HTR-8/SVneo (cell line): ENCODE data around the gene AVL9.
"Not testable (repeated sequence)": the region's sequence is repeated elsewhere in the genome, so short reads cannot be mapped to it uniquely, and the experiment has no call there.

Experiments
- DNase-seq: peaks from one replicate; pipeline ENCODE4 v3.0.0; 2011; ENCODE audit warnings: low spot score, mixed read lengths; ENCODE audit not compliant: insufficient read length
- FAIRE-seq: peaks from 2 replicates; lab custom pipeline; 2011; peaks lifted over from hg19 to GRCh38; lab: Jason Lieb, UNC

Gene AVL9

DNA sequence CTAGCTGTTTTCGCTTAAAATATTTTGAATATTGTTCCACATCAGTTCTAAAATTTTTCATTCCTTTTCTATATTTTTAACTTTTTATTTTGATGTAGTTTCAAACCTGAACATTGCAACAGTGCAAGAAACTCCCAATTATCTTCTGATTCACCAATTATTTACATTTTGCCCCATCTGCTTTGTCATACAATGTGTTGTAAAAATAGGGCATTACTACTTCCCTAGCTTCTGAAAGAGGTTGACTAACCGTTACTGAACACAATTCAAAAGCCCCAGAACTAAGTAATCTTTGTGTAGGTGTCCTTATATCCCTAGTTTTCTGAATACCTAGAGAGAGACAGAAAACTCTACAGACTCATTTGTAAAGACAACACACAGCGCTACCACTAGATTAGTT lies 86.7 kb downstream of the AVL9 start:
- no peak for FAIRE-seq
- no peak for DNase-seq

- DNase-seq (no peak), FAIRE-seq (no peak)
Measured at GRCh38 chr7:32583791-32584190, 88.5 kb downstream of the AVL9 start.

DNA sequence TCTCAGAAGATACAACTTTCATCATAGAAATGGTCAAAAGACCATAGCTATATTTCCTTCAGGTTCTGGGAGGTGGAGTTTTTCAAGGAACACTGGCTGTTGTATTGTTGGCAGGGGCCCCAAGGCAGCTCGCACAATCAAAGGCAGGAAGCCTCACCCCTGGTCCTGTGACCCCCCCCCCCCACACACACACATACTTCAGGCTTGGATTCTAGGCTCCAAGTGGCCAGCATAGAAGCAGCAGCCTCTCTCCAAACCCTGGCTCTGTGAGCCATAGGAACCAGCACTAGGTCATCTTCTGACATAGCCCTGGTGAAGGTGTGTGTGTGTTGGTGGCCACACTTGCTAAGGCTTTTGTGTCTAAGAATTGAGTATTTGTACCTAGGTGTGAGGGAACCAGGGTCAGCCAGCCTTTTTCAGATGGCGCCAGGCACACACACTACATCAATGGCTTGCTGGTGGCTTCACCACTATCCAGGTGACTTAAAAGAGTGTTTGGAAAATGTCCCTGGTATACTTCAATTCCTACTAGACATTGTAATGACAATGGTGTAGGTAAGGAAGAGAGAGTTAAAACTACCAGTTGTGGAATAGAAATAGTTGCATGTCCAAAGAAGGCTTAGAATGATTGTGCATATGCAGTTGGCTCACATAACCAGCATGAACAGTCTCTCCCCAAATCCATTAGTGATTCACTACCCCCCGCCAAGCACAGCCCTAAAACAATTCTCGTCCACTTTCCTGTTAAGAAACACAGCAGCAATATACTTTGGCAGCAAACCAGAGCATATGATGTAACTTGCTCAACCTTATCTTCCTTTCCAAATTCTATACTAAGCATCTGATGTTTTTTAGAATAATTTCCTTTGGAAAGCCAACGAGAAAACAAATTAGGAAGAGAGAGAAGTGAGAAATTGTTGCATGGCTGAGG lies 91.3 kb downstream of the AVL9 start:
- FAIRE-seq (no peak), DNase-seq (peak; percentile 23)

- no peak for FAIRE-seq
Measured at GRCh38 chr7:32587411-32587948, 92.2 kb downstream of the AVL9 start.

GRCh38 chr7:32588657-32589056 lies 93.4 kb downstream of the AVL9 start:
- peak; percentile 67 for DNase-seq
- FAIRE-seq, result no peak

More at GRCh38 chr7:32587411-32587948, 92.2 kb downstream of the AVL9 start:
- DNase-seq, result peak; percentile 40

DNA sequence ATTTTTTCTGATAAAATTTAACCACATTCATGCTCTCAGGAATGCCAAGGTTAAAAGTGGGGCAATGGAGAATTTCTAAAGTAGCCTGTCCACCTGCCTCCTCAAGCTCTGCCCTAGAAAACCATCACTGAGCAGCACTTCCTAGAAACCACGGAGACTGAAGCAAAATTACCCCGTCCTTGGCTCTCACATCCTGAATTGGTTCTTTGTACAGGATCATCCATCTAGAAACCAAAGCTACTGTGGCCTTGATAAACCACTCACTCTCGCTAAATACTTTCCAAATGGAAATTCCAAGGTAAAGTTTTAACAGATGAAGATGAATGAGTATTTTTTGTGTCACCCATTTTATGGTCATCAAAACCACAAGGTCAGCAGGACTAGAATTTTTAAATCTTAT lies 96.6 kb downstream of the AVL9 start:
- FAIRE-seq (no peak), DNase-seq (no peak)

DNA sequence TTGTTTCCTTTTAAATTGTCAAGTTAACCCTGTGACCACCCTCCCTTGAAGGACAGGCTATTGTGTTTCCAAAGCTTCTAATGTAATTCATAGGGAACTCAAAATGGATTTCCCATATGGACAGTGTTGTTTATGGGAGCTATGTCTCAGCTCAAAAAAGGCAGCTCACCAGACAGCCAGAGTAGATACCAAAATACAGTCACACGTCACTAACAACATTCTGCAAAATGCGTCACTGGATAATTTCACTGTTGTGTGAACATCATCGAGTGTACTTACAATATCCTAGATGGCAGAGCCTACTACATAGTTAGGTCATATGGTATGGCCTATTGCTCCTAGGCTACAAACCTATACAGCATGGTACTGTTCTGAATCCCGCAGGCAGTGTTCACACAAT lies 97.4 kb downstream of the AVL9 start:
- no peak for DNase-seq
- FAIRE-seq, result no peak

DNA sequence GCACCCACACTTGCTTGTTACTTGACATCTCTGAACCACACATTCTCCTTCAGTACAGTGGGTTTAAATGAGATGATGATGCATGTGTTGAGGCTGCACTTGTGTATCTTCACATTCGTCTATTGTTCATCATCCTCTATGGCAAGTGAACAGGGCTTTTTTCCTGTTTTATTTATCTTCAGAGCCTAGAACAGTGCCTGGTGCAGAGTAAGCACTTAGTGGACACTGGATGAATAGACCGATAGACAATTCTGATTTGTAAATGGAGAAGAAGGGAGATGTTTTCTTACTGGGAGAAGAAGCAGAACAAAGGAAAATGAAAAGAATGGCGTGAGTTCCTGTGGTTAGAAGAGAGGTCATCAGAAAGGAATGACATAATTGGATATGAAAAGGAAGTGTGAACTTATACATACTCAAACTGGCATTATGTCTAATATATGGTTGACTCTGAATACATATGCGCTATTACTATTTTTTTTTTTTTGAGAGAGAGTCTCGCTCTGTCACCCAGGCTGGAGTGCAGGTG lies 99.7 kb downstream of the AVL9 start:
- FAIRE-seq (no peak), DNase-seq (no peak)

DNA sequence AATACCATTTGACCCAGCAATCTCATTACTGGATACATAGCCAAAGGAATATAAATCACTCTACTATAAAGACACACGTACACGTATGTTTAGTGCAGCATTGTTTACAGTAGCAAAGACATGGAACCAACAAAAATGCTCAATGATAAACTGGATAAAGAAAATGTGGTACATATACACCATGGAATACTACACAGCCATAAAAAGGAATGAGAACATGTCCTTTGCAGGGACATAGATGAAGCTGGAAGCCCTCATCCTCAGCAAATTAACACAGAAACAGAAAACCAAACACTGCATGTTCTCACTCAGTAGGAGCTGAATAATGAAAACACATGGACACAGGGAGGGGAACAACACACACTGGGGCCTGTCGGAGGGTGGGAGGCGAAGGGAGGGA lies 105.9 kb downstream of the AVL9 start:
- DNase-seq, FAIRE-seq: not testable (repeated sequence)

- DNase-seq (no peak), FAIRE-seq (no peak)
Measured at GRCh38 chr7:32602470-32602869, 107.2 kb downstream of the AVL9 start.

- FAIRE-seq, DNase-seq: not testable (repeated sequence)
Measured at GRCh38 chr7:32603492-32603891, 108.2 kb downstream of the AVL9 start.

GRCh38 chr7:32604047-32604446 lies 108.8 kb downstream of the AVL9 start:
- not testable (repeated sequence) for DNase-seq, FAIRE-seq

DNA sequence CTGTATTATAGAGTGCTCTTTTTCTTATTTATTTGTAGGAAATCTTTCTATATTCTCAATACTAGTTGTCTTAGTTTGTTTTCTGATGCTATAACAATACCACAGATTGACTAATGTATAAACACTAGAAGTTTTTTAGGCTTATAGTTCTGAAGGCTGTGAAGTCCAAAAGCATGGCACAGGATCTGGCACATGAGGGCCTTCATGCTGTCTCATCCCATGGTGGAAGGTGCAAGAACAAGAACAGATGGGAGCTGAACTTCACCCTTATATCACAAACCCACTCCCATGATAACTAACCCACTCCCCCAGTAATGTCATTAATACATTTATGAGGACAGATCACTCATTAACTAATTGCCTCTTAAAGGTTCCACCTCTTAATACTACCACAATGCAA lies 109.7 kb downstream of the AVL9 start:
- DNase-seq (no peak), FAIRE-seq (no peak)

DNA sequence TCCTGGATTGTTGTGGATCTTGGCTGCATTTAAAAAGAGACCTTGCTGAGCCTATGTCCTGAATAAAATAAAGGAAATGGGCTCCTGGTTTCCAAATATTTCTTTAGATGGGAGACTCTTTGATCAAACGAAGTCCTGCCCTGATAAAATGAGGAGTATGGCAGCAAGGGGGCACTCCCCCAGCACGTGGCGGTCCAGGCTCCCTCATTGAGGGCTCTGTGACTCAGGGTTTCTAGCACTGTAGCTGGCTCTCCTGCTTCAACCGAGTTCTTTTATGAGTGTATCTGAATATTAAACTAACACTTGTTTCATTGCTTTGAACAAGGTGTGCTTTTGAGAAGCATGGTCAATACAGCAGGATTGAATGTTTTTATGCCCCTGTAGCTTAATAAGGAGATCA lies 114.2 kb downstream of the AVL9 start:
- FAIRE-seq, result no peak
- no peak for DNase-seq

DNA sequence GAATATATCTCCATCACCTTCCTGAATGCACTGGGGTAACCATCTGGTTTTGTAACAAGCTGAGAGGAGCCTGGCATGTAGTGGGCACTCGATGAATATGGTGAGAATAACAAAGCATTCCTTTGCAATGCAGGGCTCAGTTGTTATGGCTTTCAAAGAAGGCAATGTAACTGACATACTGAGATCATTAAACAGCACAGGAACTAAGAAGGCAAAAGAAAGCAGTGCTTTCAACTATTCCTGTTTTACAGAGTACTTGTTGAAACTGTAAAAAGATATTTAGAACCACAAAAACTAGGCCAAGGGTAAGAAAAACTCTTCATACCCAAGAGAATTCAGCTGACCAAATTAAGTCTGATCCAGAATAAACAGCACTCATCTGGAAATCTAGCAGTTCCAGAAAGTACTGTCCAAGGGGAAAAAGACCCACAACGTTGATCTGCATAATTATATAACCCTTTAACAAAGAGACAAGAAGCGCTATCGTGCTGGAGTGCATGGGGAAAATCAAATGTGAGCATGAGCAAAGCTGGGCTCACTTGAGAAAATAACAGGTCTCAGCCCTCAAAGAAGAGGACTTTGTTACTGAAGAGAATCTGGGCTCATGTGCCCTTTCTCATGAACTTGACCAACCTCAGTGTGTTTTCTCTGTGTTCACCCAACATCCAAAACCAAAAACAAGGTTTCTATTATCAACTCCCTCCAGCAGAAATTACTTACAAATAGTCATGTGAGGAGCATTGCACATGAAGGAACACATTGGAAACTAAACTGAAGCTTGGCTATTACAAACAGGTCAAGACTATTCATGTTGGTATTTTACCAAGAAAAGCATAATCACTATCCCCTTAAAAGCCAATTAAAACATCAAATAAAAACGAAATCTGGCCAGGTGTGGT lies 116.2 kb downstream of the AVL9 start:
- DNase-seq, result no peak
- no peak for FAIRE-seq

- DNase-seq (no peak), FAIRE-seq (no peak)
Measured at GRCh38 chr7:32616625-32617024, 121.3 kb downstream of the AVL9 start.

DNA sequence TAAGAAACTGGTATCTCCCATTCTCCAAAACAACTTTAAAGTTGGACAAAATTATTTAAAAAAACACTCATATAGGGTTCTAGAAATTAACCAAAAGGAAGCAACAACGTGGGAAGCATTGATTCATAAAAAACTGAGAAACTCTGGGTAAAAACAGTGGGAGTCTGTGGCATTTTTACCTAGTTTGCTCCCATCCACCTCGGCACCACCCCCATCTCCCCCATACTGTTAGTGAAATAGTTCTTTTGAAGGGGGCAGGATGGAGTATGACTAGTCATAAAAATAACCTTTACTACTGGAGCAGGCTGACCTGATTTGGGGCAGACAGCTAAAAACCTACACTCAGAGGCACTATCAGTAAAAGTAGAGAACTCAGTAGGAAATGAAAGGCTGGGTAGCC lies 123.2 kb downstream of the AVL9 start:
- FAIRE-seq (no peak), DNase-seq (no peak)

DNA sequence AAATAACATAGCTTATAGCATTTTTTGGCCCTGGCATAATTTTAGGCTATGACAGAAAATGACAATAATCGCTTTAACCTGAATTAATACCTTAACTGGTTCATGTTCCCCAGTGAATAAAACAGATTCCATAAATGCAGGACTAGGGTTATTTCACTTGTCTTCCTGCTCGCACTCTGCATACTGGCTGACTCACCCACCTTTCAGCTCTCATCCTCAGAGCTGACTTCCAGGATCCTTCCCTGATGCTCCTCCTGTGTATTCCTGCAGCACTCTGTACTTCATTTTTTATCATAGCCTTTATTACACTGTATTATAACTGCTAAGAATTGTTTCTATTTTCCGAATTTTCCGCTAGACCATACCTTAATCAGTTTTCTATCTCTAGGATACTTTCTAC lies 123.7 kb downstream of the AVL9 start:
- peak; percentile 60 for FAIRE-seq
- no peak for DNase-seq

- FAIRE-seq, result not testable (repeated sequence)
Measured at GRCh38 chr7:32619416-32619815, 124.1 kb downstream of the AVL9 start.

GRCh38 chr7:32631021-32631420 lies 135.7 kb downstream of the AVL9 start:
- DNase-seq, result no peak

More at GRCh38 chr7:32619416-32619815, 124.1 kb downstream of the AVL9 start:
- DNase-seq, result not testable (repeated sequence)

More at GRCh38 chr7:32631021-32631420, 135.7 kb downstream of the AVL9 start:
- no peak for FAIRE-seq
